IMR-90 (cell line): ENCODE results near the gene NIPBL. TPM values are rescaled to one million over a fixed set of nuclear protein-coding genes. Genes with fewer than 3 reads are reported as not detected.
A peak's percentile ranks its signal among the peaks of the same experiment; 100 is the strongest.

Experiments
- ATAC-seq: fragments of 200-7000 bp; cut with Tn5 transposase; 2 replicates; pipeline ENCODE4 v1.9.1; 2020; ENCODE audit warnings: low read depth, mild to moderate bottlenecking, moderate library complexity
- BruUV-seq: library from RNA; stranded (reverse); fragments of 400-500 nt; replicated peaks from 2 replicates; lab custom pipeline; 2021; lab: Mats Ljungman, UMichigan
- CTCF ChIA-PET: fragments of 300-600 bp; formaldehyde crosslinking; extraction: SDS; loops from one replicate; lab custom pipeline; 2021; ENCODE audit warnings: antibody characterized with exemption; lab: Yijun Ruan, JAX
- POLR2A ChIA-PET: fragments of 300-600 bp; sonication (Branson Sonifier 250); formaldehyde crosslinking; loops from one replicate; lab custom pipeline; 2022; ENCODE audit warnings: antibody characterized with exemption; ENCODE audit not compliant: unreplicated experiment; lab: Charles Lee
- DNase-seq: peaks from one replicate; pipeline ENCODE4 v3.0.0; 2013
- H2AFZ ChIP-seq: replicated peaks from 2 replicates; pipeline ENCODE3; 2013; ENCODE audit warnings: low read length, mild to moderate bottlenecking; ENCODE audit not compliant: poor library complexity
- H2AK5ac ChIP-seq: 2 replicates; pipeline ENCODE4 v1.6.1; 2013; ENCODE audit warnings: low read depth, low read length, inconsistent platforms
- H2AK9ac ChIP-seq: replicated peaks from 2 replicates; pipeline ENCODE3; 2013; ENCODE audit warnings: mild to moderate bottlenecking, low read depth, low read length, moderate library complexity; ENCODE audit not compliant: poor library complexity
- H2BK120ac ChIP-seq: 2 replicates; pipeline ENCODE4 v1.6.1; 2013; ENCODE audit warnings: low read depth, low read length, inconsistent platforms
- H2BK15ac ChIP-seq: 3 replicates; pipeline ENCODE4 v1.6.1; 2013; ENCODE audit warnings: low read depth, low read length, inconsistent platforms
- H2BK20ac ChIP-seq: 2 replicates; pipeline ENCODE4 v1.6.1; 2013; ENCODE audit warnings: low read depth, mild to moderate bottlenecking, inconsistent platforms, low read length, moderate library complexity
- H2BK5ac ChIP-seq: 2 replicates; pipeline ENCODE4 v1.6.1; 2013; ENCODE audit warnings: mild to moderate bottlenecking, low read depth, low read length, inconsistent platforms; ENCODE audit not compliant: poor library complexity, severe bottlenecking
- H3K14ac ChIP-seq: replicated peaks from 2 replicates; pipeline ENCODE4 v1.6.1; 2013; ENCODE audit warnings: low read depth, low read length, inconsistent platforms
- H3K18ac ChIP-seq: 2 replicates; pipeline ENCODE4 v1.6.1; 2013; ENCODE audit warnings: low read depth, low read length, control low read depth
- H3K23ac ChIP-seq: 2 replicates; pipeline ENCODE4 v1.6.1; 2013; ENCODE audit warnings: low read depth, low read length, inconsistent platforms
- H3K27ac ChIP-seq: 2 replicates; pipeline ENCODE4 v1.5.1; 2013; ENCODE audit warnings: mild to moderate bottlenecking, control low read depth, low read length; ENCODE audit not compliant: insufficient read depth
- H3K27me3 ChIP-seq: 2 replicates; pipeline ENCODE4 v1.6.1; 2013; ENCODE audit warnings: low read length; ENCODE audit not compliant: control insufficient read depth, insufficient read depth
- H3K36me3 ChIP-seq: 2 replicates; pipeline ENCODE4 v1.6.1; 2013; ENCODE audit warnings: low read length, mixed read lengths; ENCODE audit not compliant: control insufficient read depth, insufficient read depth
- H3K4ac ChIP-seq: 2 replicates; pipeline ENCODE4 v1.6.1; 2013; ENCODE audit warnings: low read depth, low read length, inconsistent platforms
- H3K4me1 ChIP-seq: 2 replicates; pipeline ENCODE4 v1.6.1; 2013; ENCODE audit warnings: low read length, mixed read lengths; ENCODE audit not compliant: control insufficient read depth, insufficient read depth
- H3K4me2 ChIP-seq: 2 replicates; pipeline ENCODE4 v1.6.1; 2013; ENCODE audit warnings: low read depth, mild to moderate bottlenecking, control low read depth, low read length, moderate library complexity
- H3K4me3 ChIP-seq: 2 replicates; pipeline ENCODE4 v1.5.1; 2013; ENCODE audit warnings: low read depth, mild to moderate bottlenecking, control low read depth, low read length, moderate library complexity; ENCODE audit not compliant: insufficient read depth
- H3K56ac ChIP-seq: 2 replicates; pipeline ENCODE4 v1.6.1; 2013; ENCODE audit warnings: low read length, inconsistent platforms; ENCODE audit not compliant: insufficient read depth; ENCODE audit errors: extremely low read depth
- H3K79me1 ChIP-seq, 2 experiments: 2 replicates each; pipeline ENCODE4 v1.6.1; 2013; ENCODE audit warnings: low read length in 2 of 2, inconsistent platforms in 1 of 2, low read depth in 1 of 2
- H3K9ac ChIP-seq: 2 replicates; pipeline ENCODE4 v1.6.1; 2013; ENCODE audit warnings: low read depth, low read length, control low read depth
- H3K9me1 ChIP-seq: 2 replicates; pipeline ENCODE4 v1.6.1; 2013; ENCODE audit warnings: low read length, inconsistent platforms; ENCODE audit not compliant: insufficient read depth
- H3K9me3 ChIP-seq: 2 replicates; pipeline ENCODE4 v1.6.1; 2013; ENCODE audit warnings: low read length; ENCODE audit not compliant: control insufficient read depth, insufficient read depth
- H4K20me1 ChIP-seq: 2 replicates; pipeline ENCODE4 v1.6.1; 2013; ENCODE audit warnings: low read length, inconsistent platforms; ENCODE audit not compliant: insufficient read depth
- H4K5ac ChIP-seq: 2 replicates; pipeline ENCODE4 v1.6.1; 2013; ENCODE audit warnings: mild to moderate bottlenecking, low read depth, low read length, control low read depth
- H4K8ac ChIP-seq, 2 experiments: 2 replicates each; pipeline ENCODE4 v1.6.1; 2013; ENCODE audit warnings: low read depth in 2 of 2, low read length in 2 of 2, control low read depth in 1 of 2, inconsistent platforms in 1 of 2
- H4K91ac ChIP-seq: 2 replicates; pipeline ENCODE4 v1.6.1; 2013; ENCODE audit warnings: low read depth, low read length, inconsistent platforms; ENCODE audit not compliant: insufficient read depth
- CTCF ChIP-seq: conservative IDR thresholded peaks from 2 replicates; pipeline ENCODE4 v1.5.1; 2012; ENCODE audit warnings: mild to moderate bottlenecking, low read depth, low read length, improper control_type of control experiment
- ELK1 ChIP-seq: fragments of 150-350 bp; IDR thresholded peaks from 2 replicates; pipeline ENCODE4 v1.6.1; 2016; ENCODE audit warnings: low read depth, mild to moderate bottlenecking, low read length, moderate library complexity, borderline replicate concordance
- RFX5 ChIP-seq: IDR thresholded peaks from 2 replicates; pipeline ENCODE4 v1.8.0; 2012; ENCODE audit warnings: low read depth, mild to moderate bottlenecking, low read length, moderate library complexity
- SMC3 ChIP-seq: fragments of 150-350 bp; IDR thresholded peaks from 2 replicates; pipeline ENCODE4 v1.6.1; 2016; ENCODE audit warnings: low read depth, mild to moderate bottlenecking, antibody characterized with exemption, low read length, moderate library complexity
- WGBS, 2 experiments: methylation state at CpG; one replicate each; pipeline versions ENCODE4 v1.1.5 to v1.1.7; 2013; ENCODE audit warnings: missing lambda C conversion rate in 2 of 2; ENCODE audit not compliant: insufficient read length in 1 of 2; ENCODE audit errors: extremely low coverage in 2 of 2; 5-methylcytosine and 5-hydroxymethylcytosine counted together
- dilution Hi-C: fragments of 300-500 bp; cut with HindIII; formaldehyde crosslinking; loops from one replicate; pipeline ENCODE4 v1.14.3; 2018; ENCODE audit warnings: low sequenced_read_pairs; ENCODE audit not compliant: unreplicated experiment
- in situ Hi-C: fragments of 300-500 bp; cut with MboI; formaldehyde crosslinking; loops from 3 replicates; pipeline ENCODE4 v1.14.3; 2019; ENCODE audit warnings: low sequenced_read_pairs, inconsistent platforms, mixed read lengths
- intact Hi-C: fragments of 100-400 bp; cut with micrococcal nuclease; formaldehyde crosslinking; loops from 2 replicates; pipeline ENCODE4 v1.10.0; 2022
- polyA plus RNA-seq, 3 experiments: library from polyadenylated mRNA; depleted of rRNA; stranded (reverse); fragments of >200 nt; gene quantifications; 2 replicates each; pipeline ENCODE4 v1.2.3, GENCODE V29; 2012; ENCODE audit warnings: low replicate concordance in 1 of 3
- total RNA-seq: library from RNA; depleted of rRNA; stranded (reverse); fragments of >200 nt; gene quantifications from 2 replicates; pipeline ENCODE4 v1.2.3, GENCODE V29; 2012

Gene NIPBL
- total and polyA plus RNA-seq, 2 of the 4 experiments (the other 2 are of a cell fraction): 8.4 to 46.4 TPM

GRCh38 chr5:36982146-36982545, 105.6 kb downstream of the NIPBL start:
- Histone ChIP-seq H2AK9ac (no peak overlapping the region), H3K36me3 (peaks cover 5% of the 10 kb centered on the region), H2AFZ (no peak overlapping the region), H3K9ac (no peak overlapping the region), H2BK20ac (no peak overlapping the region), H3K9me3 (no peaks in the 10 kb centered on the region), H2BK5ac (no peak overlapping the region), H2BK15ac (no peak overlapping the region), H2AK5ac (no peak overlapping the region), H3K4ac (no peak overlapping the region), H3K27ac (no peak overlapping the region), H4K91ac (no peak overlapping the region), H4K8ac (no peak overlapping the region), H3K9me1 (0 out of 2 replicates have a peak, but pooled peaks cover 4% of the 10 kb centered on the region), H3K14ac (no peak overlapping the region), H4K20me1 (peaks cover 13% of the 10 kb centered on the region; the same call in 1 of the 2 replicates), H4K5ac (no peak overlapping the region), H3K4me1 (no peaks in the 10 kb centered on the region; the same call in 1 of the 2 replicates), H3K79me1 (peaks cover 19 to 29% of the 10 kb centered on the region in 2 experiments), H3K18ac (no peak overlapping the region), H3K56ac (no peak overlapping the region), H3K4me2 (no peak overlapping the region), H3K27me3 (no peaks in the 10 kb centered on the region), H3K4me3 (no peak overlapping the region), H3K23ac (no peak overlapping the region), H2BK120ac (no peak overlapping the region)
- dilution Hi-C loops (no loop called here), in situ Hi-C loops (no loop called here), intact Hi-C loops (no loop called here)
- DNase-seq: peak; percentile 74
- no peak for ATAC-seq
- no CpG with 5 or more reads among the region's 1 CpG for WGBS, 2 experiments
- ChIA-PET CTCF (no interaction called here), POLR2A (interaction anchor here (0.6 kb wide), 1 partner anchor 1846 kb away, joined by 3 read pairs; no protein-coding TSS in a partner anchor)
- TF ChIP-seq SMC3 (no peak), RFX5 (no peak), ELK1 (no peak), CTCF (no peak)
- no TSS peak for BruUV-seq
